Keratinocyte (primary cell): ENCODE results near the gene KLHL1.

Experiments
- CTCF ChIP-seq, 3 experiments: IDR thresholded peaks in 1 of 3; conservative IDR thresholded peaks in 1 of 3; optimal IDR thresholded peaks in 1 of 3; 2 replicates in 2 of 3; 3 replicates in 1 of 3; pipeline versions ENCODE3 to v1.5.1; 2011; ENCODE audit warnings: low read length in 3 of 3, mild to moderate bottlenecking in 3 of 3, moderate library complexity in 2 of 3, control low read depth in 1 of 3, inconsistent platforms in 1 of 3; ENCODE audit not compliant: insufficient read depth in 2 of 3; ENCODE audit errors: extremely low read depth in 1 of 3
- EZH2 ChIP-seq: IDR thresholded peaks from one replicate; pipeline ENCODE4 v1.6.1; 2012; ENCODE audit warnings: inconsistent platforms, mild to moderate bottlenecking, low read length, moderate library complexity

- TF ChIP-seq CTCF (optimal IDR thresholded peaks at IDR 0.05 in 1 of 3, IDR thresholded peaks at IDR 0.05 in 1 of 3, conservative IDR thresholded peaks at IDR 0.05 in 1 of 3; ENCODE audit: extremely low read depth in 1 of 3, insufficient read depth in 2 of 3, low read length in 3 of 3) (no peak), EZH2 (no peak)
Observed at GRCh38 chr13:70087247-70087646, 21.0 kb downstream of the KLHL1 start.
